ENCODE measurements around the gene SSH2. TPM values are rescaled to one million over a fixed set of nuclear protein-coding genes. Genes with fewer than 3 reads are reported as not detected.
"Not testable (repeated sequence)": the region's sequence is repeated elsewhere in the genome, so short reads cannot be mapped to it uniquely, and the experiment has no call there.

Gene SSH2
- total RNA-seq, 1 experiment from 2014 or later: 45.1 TPM

DNA sequence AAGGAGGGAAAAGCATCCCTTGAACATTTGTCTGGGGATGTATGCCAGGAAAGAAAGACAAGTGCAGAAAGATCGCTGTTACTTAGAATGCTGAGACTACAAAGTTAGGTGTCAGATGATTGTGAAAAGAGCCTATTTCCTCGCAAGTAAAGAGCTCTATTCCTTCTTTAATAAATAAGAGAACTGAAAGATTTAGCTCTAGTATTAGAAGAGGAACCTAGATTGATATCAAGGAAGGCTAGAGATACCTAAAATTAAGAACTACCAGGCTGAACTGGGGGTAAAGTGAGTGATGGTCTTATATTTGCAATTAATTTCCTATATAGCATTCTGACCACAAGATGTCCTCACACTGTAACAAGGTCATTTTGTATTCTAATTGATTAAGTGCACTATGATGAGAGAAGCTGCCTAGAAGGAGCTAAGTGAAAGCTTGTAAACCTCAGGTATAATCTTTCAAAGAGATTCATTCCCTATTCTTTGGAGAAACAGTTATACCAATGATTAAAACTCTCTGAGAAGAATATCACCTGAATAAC, 62.3 kb downstream of the SSH2 start:
- Histone ChIP-seq H3K4me3 (no peak overlapping the region), H3K4me2 (no peak overlapping the region), H3K9me3 (ENCODE audit: insufficient read depth, low read depth) (no peaks in the 10 kb centered on the region), H3K9me2 (ENCODE audit: insufficient read depth) (no peaks in the 10 kb centered on the region), H3K79me2 (ENCODE audit: low read depth) (no peaks in the 10 kb centered on the region), H3K36me3 (ENCODE audit: low read depth) (no peaks in the 10 kb centered on the region), H3F3A (ENCODE audit: insufficient read depth, low read depth) (no peaks in the 10 kb centered on the region), H4K20me1 (ENCODE audit: insufficient read depth) (no peaks in the 10 kb centered on the region), H3K27ac (no peak overlapping the region), H2AFZ (no peak overlapping the region), H3K4me1 (replicated peaks; ENCODE audit: insufficient read depth) (no peaks in the 10 kb centered on the region), H3K27me3 (ENCODE audit: insufficient read depth, low read depth) (no peaks in the 10 kb centered on the region)
- TF ChIP-seq, protein P1, sequence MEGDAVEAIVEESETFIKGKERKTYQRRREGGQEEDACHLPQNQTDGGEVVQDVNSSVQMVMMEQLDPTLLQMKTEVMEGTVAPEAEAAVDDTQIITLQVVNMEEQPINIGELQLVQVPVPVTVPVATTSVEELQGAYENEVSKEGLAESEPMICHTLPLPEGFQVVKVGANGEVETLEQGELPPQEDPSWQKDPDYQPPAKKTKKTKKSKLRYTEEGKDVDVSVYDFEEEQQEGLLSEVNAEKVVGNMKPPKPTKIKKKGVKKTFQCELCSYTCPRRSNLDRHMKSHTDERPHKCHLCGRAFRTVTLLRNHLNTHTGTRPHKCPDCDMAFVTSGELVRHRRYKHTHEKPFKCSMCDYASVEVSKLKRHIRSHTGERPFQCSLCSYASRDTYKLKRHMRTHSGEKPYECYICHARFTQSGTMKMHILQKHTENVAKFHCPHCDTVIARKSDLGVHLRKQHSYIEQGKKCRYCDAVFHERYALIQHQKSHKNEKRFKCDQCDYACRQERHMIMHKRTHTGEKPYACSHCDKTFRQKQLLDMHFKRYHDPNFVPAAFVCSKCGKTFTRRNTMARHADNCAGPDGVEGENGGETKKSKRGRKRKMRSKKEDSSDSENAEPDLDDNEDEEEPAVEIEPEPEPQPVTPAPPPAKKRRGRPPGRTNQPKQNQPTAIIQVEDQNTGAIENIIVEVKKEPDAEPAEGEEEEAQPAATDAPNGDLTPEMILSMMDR (conservative IDR thresholded peaks at IDR 0.05): peak; percentile 46
- no peak for TF ChIP-seq EZH2 (IDR thresholded peaks at IDR 0.05; ENCODE audit: low read depth)
- POLR2A ChIA-PET (ENCODE audit: unreplicated experiment): no interaction called here
- intact Hi-C loops (cut with micrococcal nuclease; ENCODE audit: unreplicated experiment): no loop called here
- no peak for DNase-seq
- CTCF ChIA-PET: interaction anchor here (0.8 kb wide), 1 partner anchor 63 kb away, joined by 12 read pairs; the partner anchor contains the start of gene SSH2
- no TSS peak for BruUV-seq (replicated peaks)

DNA sequence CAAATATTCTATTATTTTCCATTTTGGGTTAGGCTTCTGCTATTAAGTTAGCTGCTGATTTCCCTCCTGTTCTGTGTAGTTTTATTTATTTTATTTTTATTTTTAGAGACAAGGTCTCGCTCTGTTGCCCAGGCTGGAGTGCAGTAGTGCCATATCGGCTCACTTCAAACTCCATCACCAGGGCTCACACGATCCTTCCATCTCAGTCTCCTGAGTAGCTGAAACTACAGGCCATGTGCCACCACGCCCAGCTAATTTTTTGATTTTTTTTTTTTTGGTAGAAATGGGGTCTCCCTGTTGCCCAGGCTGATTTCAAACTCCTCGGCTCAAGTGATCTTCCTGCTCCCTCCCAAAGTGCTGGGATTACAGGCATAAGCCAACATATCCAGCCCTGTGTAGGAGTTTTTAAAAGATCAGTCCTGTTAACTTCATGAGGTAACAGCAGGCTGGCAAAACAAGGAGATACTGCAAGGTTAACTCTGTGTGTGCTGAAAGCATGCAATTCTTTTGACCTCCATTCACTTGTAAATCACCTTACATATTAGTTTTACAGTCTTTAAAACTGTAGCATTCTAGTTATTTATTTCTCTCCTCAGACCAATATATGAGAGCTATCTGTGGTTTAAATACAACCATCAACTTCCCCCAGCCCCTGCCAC, 63.2 kb downstream of the SSH2 start:
- intact Hi-C loops (cut with micrococcal nuclease; ENCODE audit: unreplicated experiment): no loop called here
- Histone ChIP-seq H3K9me2 (ENCODE audit: insufficient read depth) (no peaks in the 10 kb centered on the region), H3K36me3 (ENCODE audit: low read depth) (no peaks in the 10 kb centered on the region), H2AFZ (no peak overlapping the region), H3K9me3 (ENCODE audit: insufficient read depth, low read depth) (no peaks in the 10 kb centered on the region), H3K79me2 (ENCODE audit: low read depth) (no peaks in the 10 kb centered on the region), H3K4me1 (replicated peaks; ENCODE audit: insufficient read depth) (no peaks in the 10 kb centered on the region), H3K4me3 (no peak overlapping the region), H3F3A (ENCODE audit: insufficient read depth, low read depth) (no peaks in the 10 kb centered on the region), H3K27ac (no peak overlapping the region), H3K27me3 (ENCODE audit: insufficient read depth, low read depth) (no peaks in the 10 kb centered on the region), H3K4me2 (no peak overlapping the region), H4K20me1 (ENCODE audit: insufficient read depth) (no peaks in the 10 kb centered on the region)
- no peak for DNase-seq
- TF ChIP-seq EZH2 (IDR thresholded peaks at IDR 0.05; ENCODE audit: low read depth): no peak
- TF ChIP-seq, protein P1 (conservative IDR thresholded peaks at IDR 0.05): no peak
- ChIA-PET CTCF (no interaction called here), POLR2A (ENCODE audit: unreplicated experiment) (no interaction called here)
- BruUV-seq (replicated peaks): no TSS peak

DNA sequence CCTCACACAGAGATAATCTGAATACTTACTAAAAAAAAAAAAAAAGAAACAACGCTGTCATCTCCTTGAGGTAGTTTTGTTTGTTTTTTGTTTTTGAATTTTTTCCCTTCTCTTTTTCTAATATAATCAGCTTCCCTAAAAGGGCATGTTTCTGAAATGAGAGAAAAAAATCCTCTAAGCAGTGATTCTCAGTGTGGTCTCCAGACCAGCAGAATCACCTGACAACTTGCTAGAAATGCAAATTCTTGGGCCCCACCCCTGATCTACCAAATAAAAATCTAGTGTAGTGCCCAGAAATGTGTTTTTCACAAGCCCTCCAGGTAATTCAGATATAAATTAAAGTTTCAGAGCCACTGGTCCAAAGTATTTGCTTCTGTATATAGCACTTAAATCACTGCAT, 65.4 kb downstream of the SSH2 start:
- H3K4me1 ChIP-seq (replicated peaks; ENCODE audit: insufficient read depth): no peaks in the 10 kb centered on the region
- ChIA-PET CTCF (no interaction called here), POLR2A (ENCODE audit: unreplicated experiment) (no interaction called here)
- no peaks in the 10 kb centered on the region for H3K9me3 ChIP-seq (ENCODE audit: insufficient read depth, low read depth)
- no peak for DNase-seq
- no peaks in the 10 kb centered on the region for H3K36me3 ChIP-seq (ENCODE audit: low read depth)
- no peak overlapping the region for H3K4me2 ChIP-seq
- BruUV-seq (replicated peaks): no TSS peak
- intact Hi-C loops (cut with micrococcal nuclease; ENCODE audit: unreplicated experiment): loop anchor here (1.0 kb wide), 1 partner anchor 9 kb away; no protein-coding TSS in a partner anchor
- no peaks in the 10 kb centered on the region for H3F3A ChIP-seq (ENCODE audit: insufficient read depth, low read depth)
- H3K9me2 ChIP-seq (ENCODE audit: insufficient read depth): no peaks in the 10 kb centered on the region
- no peak overlapping the region for H3K27ac ChIP-seq
- H3K27me3 ChIP-seq (ENCODE audit: insufficient read depth, low read depth): no peaks in the 10 kb centered on the region
- H3K4me3 ChIP-seq: no peak overlapping the region
- no peak for TF ChIP-seq EZH2 (IDR thresholded peaks at IDR 0.05; ENCODE audit: low read depth)
- TF ChIP-seq, protein P1 (conservative IDR thresholded peaks at IDR 0.05): no peak
- no peaks in the 10 kb centered on the region for H4K20me1 ChIP-seq (ENCODE audit: insufficient read depth)
- no peaks in the 10 kb centered on the region for H3K79me2 ChIP-seq (ENCODE audit: low read depth)
- H2AFZ ChIP-seq: no peak overlapping the region

DNA sequence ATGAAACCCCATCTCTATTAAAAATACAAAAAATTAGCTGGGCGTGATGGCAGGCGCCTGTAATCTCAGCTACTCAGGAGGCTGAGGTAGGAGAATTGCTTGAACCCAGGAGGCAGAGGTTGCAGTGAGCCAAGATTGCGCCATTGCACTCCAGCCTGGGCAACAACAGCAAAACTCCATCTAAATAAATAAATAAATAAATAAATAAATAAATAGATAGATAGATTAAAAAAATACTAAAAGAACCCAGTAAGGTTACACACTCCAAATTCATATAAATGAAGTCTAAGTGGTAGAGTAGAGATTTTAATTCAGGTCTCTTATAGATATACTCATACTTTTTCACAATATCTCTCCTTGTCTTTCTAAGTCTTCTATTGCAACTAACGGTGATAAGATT, 65.9 kb downstream of the SSH2 start:
- H4K20me1 ChIP-seq (ENCODE audit: insufficient read depth); H3K79me2 ChIP-seq (ENCODE audit: low read depth); H3F3A ChIP-seq (ENCODE audit: insufficient read depth, low read depth); POLR2A ChIA-PET (ENCODE audit: unreplicated experiment); H3K36me3 ChIP-seq (ENCODE audit: low read depth); H3K27ac ChIP-seq; H3K9me3 ChIP-seq (ENCODE audit: insufficient read depth, low read depth); CTCF ChIA-PET; H3K27me3 ChIP-seq (ENCODE audit: insufficient read depth, low read depth); BruUV-seq (replicated peaks); H2AFZ ChIP-seq; H3K4me2 ChIP-seq; H3K4me3 ChIP-seq; DNase-seq; H3K9me2 ChIP-seq (ENCODE audit: insufficient read depth); H3K4me1 ChIP-seq (replicated peaks; ENCODE audit: insufficient read depth): not testable (repeated sequence)
- intact Hi-C loops (cut with micrococcal nuclease; ENCODE audit: unreplicated experiment): loop anchor here (1.0 kb wide), 1 partner anchor 9 kb away; no protein-coding TSS in a partner anchor
